ENCODE results near the gene AEBP2.

AEBP2 gene

DNA sequence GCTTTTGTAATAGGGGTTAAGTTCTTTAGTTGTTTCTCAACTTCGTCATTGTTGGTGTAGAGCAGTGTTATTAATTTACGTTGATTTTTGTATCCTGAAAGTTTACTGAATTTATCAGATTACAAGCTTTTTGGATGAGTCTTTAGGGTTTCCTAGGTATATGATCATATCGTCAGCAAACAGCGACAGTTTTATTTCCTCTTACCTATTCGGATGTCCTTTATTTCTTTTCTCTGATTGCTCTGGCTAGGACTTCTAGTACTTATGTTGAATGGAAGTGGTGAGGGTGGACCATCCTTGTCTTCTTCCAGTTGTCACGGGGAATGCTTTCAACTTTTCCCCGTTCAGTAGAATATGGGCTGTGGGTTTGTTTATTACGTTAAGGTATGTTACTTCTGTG, 37.8 kb downstream of the AEBP2 start:
- no peak for DNase-seq (ENCODE audit: low read depth in 1 of 2, low spot score in 1 of 2)
- no peak for TF ChIP-seq JUND (IDR thresholded peaks at IDR 0.05; ENCODE audit: low read depth)
- in situ Hi-C loops (cut with HindIII; ENCODE audit: low pct_unique_long_range_greater_than_20kb, low sequenced_read_pairs) = no loop called here

DNA sequence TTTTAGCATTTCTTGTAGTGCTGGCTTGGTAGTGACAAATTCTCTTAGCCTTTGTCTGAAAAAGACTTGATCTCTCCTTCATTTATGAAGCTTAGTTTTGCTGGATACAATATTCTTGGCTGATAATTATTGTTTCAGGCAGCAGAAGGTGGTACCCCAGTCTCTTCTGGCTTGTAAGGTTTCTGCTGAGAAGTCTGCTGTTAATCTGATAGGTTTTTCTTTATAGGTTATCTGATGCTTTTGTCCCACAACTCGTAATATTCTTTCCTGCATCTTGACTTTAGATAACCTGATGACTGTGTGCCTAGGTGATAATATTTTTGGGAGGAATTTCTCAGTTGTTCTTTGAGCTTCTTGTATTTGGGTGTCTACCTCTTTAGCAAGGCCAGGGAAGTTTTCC, 41.2 kb downstream of the AEBP2 start:
- TF ChIP-seq JUND (IDR thresholded peaks at IDR 0.05; ENCODE audit: low read depth) = no peak
- in situ Hi-C loops (cut with HindIII; ENCODE audit: low pct_unique_long_range_greater_than_20kb, low sequenced_read_pairs) = no loop called here
- DNase-seq (ENCODE audit: low read depth in 1 of 2, low spot score in 1 of 2) = no peak

DNA sequence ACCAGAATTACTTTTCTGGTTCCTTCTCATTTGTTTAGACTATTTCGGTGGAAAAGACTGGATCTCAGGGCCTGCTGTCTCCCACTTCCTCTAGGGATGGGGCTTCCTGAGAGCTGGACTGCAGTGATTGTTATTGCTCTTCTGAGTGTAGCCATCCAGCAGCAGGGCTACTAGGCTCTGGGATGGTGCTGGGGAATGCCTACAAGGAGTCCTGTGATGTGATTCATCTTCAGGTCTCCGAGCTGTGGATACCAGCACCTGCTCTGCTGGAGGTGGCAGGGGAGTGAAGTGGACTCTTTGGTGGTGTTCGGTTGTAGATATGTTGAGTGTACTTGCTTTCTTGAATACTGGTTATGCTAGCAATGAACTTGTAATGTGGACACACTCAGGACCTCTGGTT, 42.7 kb downstream of the AEBP2 start:
- in situ Hi-C loops (cut with HindIII; ENCODE audit: low pct_unique_long_range_greater_than_20kb, low sequenced_read_pairs) = no loop called here
- DNase-seq (ENCODE audit: low read depth in 1 of 2, low spot score in 1 of 2) = no peak
- no peak for TF ChIP-seq JUND (IDR thresholded peaks at IDR 0.05; ENCODE audit: low read depth)

DNA sequence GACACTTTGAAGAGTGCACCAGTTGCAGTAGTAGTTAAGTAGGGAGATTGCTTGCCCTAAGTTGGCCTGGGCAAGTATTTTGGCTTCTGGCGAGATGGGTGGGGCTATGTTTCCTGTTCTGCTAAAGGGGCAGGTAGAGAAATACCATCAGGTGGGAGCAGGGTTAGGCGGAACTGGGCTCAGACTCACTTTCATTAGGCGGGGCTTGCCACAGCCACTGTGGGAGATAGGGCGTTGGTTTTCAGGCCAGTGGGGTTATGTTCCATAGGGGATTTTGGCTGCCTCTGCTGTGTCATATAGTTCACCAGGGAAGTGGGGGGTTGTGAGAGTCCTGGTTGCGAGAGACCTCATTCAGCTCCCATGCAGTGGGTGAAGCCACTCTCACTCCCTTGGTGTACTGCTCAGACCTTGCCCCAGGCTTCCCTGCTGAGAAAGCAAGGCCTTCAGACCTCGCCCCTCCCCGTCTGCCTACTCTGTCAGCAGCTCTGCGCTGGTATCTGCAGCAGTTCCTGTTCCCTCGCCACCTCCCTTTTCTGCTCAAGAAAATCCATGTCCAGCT, 43.3 kb downstream of the AEBP2 start:
- no peak for TF ChIP-seq JUND (IDR thresholded peaks at IDR 0.05; ENCODE audit: low read depth)
- no peak for DNase-seq (ENCODE audit: low read depth in 1 of 2, low spot score in 1 of 2)
- in situ Hi-C loops (cut with HindIII; ENCODE audit: low pct_unique_long_range_greater_than_20kb, low sequenced_read_pairs) = no loop called here

DNA sequence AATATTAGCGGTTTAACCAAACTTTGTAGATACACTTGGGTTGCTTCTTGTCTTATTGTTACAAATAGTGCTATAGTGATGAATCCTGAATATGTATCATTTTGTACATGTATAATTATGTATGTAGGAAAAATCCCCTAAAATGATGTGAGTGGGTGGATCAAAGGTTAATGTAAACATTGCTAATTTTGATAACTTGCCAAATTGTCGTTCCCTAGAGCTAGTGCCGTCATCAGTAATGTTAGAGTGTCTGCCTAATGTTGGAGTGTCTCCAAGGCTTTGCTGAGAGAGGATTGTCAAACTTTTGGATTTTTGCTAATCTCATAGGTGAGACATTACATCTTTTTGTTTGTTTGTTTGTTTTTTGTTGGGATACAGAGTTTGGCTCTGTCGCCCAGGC, 44.4 kb downstream of the AEBP2 start:
- DNase-seq (ENCODE audit: low read depth in 1 of 2, low spot score in 1 of 2) = no peak
- no peak for TF ChIP-seq JUND (IDR thresholded peaks at IDR 0.05; ENCODE audit: low read depth)
- in situ Hi-C loops (cut with HindIII; ENCODE audit: low pct_unique_long_range_greater_than_20kb, low sequenced_read_pairs) = no loop called here

DNA sequence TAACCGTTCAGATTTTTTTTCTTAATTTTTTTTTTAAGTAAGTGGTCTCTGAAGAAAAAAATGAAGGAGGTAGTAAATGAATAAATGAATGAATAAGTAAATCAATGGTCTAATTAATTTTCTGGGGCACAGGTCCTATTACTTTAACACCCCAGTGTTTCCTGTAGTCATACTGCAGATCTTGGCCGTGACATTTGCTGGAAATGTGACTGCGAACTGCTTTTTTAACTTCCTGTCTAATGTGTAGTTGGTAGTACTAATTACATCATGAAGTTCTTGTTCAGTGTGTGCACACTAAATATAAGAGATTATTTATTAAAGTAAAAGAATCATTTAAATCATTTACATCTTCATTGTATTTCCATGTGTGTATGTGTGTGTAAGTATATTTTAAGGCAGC, 45.4 kb downstream of the AEBP2 start:
- no peak for DNase-seq (ENCODE audit: low read depth in 1 of 2, low spot score in 1 of 2)
- no peak for TF ChIP-seq JUND (IDR thresholded peaks at IDR 0.05; ENCODE audit: low read depth)
- in situ Hi-C loops (cut with HindIII; ENCODE audit: low pct_unique_long_range_greater_than_20kb, low sequenced_read_pairs) = no loop called here

DNA sequence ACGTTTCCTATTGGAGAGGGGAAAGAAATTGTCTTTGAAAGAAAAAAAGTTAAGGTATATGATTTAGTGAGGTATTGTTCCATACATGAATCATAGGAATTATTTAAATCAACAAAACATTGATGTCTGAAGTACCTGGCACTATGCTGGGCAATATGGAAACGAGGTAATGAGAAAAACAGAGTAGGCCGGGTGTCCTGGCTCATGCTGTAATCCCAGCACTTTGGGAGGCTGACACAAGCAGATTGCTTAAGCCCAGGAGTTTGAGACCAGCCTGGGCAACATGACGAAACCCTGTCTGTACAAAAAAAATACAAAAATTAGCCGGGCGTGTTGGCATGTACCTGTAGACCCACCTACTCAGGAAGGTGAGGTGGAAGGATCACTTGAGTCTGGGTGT, 45.9 kb downstream of the AEBP2 start:
- no peak for DNase-seq (ENCODE audit: low read depth in 1 of 2, low spot score in 1 of 2)
- no peak for TF ChIP-seq JUND (IDR thresholded peaks at IDR 0.05; ENCODE audit: low read depth)
- in situ Hi-C loops (cut with HindIII; ENCODE audit: low pct_unique_long_range_greater_than_20kb, low sequenced_read_pairs) = no loop called here

DNA sequence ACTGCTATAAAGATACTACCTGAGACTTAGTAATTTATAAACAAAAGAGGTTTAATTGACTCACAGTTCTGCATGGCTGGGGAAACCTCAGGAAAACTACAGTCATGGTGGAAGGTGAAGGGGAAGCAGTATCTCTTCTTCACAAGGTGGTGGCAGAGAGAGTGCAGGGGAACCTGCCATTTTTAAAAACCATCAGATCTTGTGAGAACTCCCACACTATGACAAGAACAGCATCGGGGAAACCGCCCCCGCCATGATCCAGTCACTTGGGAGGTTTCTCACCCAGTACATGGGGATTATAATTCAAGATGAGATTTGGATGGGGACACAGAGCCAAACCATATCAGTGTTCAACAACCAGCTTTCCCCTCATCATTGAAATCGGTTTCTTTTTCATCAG, 49.9 kb downstream of the AEBP2 start:
- TF ChIP-seq JUND (IDR thresholded peaks at IDR 0.05; ENCODE audit: low read depth) = no peak
- in situ Hi-C loops (cut with HindIII; ENCODE audit: low pct_unique_long_range_greater_than_20kb, low sequenced_read_pairs) = no loop called here
- DNase-seq (ENCODE audit: low read depth in 1 of 2, low spot score in 1 of 2) = no peak

DNA sequence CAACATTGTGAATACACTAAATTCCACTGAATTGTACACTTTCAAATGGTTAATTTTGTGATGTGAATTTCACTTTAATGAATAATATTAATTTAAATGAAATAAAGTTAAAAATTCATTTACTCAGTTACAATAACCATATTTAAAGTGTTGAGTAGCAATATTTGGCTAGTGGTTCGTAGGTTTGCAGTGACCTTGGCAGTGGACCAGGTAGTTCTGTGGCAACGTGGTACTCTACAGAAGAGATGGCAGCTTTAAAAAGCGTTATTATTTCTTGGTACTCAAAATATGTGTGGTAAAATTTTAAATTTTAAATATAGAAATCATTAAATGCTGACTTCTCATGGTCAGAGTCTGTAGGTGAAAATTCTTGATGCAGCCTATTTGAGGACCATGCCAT, 51.6 kb downstream of the AEBP2 start:
- no peak for DNase-seq (ENCODE audit: low read depth in 1 of 2, low spot score in 1 of 2)
- TF ChIP-seq JUND (IDR thresholded peaks at IDR 0.05; ENCODE audit: low read depth) = no peak
- in situ Hi-C loops (cut with HindIII; ENCODE audit: low pct_unique_long_range_greater_than_20kb, low sequenced_read_pairs) = no loop called here

DNA sequence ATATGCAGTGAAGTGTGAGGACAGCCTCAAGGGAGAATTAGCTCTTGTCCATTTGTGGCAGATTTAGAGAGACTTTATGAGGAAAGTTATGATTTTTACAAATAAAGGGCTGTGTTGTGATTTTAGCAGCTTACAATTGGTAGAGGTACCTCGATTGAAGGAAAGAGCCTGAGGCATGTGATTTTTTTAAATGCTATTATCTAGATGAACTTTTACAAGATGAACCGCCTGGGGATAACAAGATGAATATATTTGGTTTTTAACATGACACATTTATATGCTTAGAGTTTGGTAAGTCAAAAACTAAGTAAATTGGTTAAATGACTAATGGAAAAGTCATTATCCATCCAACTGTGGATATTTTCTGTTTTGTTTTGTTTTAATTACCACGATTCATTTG, 52.6 kb downstream of the AEBP2 start:
- in situ Hi-C loops (cut with HindIII; ENCODE audit: low pct_unique_long_range_greater_than_20kb, low sequenced_read_pairs) = no loop called here
- no peak for DNase-seq (ENCODE audit: low read depth in 1 of 2, low spot score in 1 of 2)

DNA sequence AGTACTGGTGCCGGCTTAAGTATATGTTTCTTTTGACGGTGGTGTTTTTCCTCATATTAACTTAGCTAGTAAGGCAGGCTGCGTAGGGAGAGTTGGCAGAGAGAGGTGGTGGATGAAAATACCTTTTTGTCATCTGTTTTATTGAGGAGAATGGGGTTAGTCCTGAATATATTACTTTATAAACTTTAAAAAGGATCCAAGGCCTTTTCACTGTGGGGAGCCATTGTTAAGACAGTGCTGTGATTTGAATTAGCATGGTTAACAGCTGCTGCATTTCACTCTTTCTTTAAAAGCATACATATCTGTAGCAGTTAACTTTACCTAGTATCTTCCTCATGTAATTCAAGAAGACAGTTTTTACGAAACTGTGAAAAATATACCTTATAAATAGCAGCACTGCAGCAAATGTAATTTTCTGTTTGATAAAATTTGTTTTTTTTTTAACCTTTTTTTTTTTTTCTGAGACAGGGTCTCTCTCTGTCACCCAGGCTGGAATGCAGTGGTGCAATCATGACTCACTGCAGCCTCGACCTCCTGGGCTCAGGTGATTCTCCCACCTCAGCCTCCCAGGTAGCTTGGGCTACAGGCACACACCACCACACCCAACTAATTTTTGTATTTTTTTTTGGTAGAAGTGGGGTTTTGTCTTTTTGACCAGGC, 57.1 kb downstream of the AEBP2 start:
- in situ Hi-C loops (cut with HindIII; ENCODE audit: low pct_unique_long_range_greater_than_20kb, low sequenced_read_pairs) = no loop called here
- TF ChIP-seq JUND (IDR thresholded peaks at IDR 0.05; ENCODE audit: low read depth) = no peak
- DNase-seq (ENCODE audit: low read depth in 1 of 2, low spot score in 1 of 2) = no peak

More for the DNA sequence above, 52.6 kb downstream of the AEBP2 start:
- no peak for TF ChIP-seq JUND (IDR thresholded peaks at IDR 0.05; ENCODE audit: low read depth)

DNA sequence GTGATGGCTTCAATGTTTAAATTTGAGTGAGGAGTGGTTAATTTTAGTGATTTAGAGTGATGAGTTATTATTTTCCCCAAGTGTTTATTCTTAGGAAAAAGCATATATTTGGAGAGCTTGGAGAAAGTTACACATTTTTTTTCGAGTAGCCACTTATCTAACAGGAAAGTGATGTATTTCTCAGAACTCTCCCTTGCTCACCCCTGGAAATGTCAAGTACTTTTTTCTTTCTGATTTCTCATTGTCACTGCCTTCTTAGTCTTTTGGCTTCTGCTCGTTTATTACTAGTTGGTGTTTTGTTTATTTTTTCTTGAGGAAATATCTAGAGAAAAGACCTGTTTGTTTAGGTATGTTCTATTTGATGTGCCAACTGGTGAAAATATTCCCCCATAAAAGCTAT, 58.8 kb downstream of the AEBP2 start:
- DNase-seq (ENCODE audit: low read depth in 1 of 2, low spot score in 1 of 2) = no peak
- in situ Hi-C loops (cut with HindIII; ENCODE audit: low pct_unique_long_range_greater_than_20kb, low sequenced_read_pairs) = no loop called here
- no peak for TF ChIP-seq JUND (IDR thresholded peaks at IDR 0.05; ENCODE audit: low read depth)

DNA sequence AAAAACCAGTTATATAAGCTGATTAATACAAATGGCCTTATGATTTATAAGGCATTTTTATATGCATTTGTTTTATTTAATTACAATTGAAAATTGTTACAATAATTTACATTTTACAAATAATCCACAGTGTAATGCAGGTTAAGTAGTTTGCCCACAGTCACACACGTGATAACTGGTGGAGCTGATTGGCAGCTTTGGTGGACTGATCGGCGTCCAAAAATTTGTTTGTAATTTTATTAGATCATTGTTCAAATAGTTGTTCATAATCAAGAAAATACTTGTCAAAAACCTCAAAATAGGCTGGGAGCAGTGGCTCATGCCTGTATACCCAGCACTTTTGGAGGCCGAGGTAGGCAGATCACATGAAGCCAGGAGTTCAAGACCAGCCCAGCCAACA, 59.7 kb downstream of the AEBP2 start:
- TF ChIP-seq JUND (IDR thresholded peaks at IDR 0.05; ENCODE audit: low read depth) = no peak
- in situ Hi-C loops (cut with HindIII; ENCODE audit: low pct_unique_long_range_greater_than_20kb, low sequenced_read_pairs) = no loop called here
- no peak for DNase-seq (ENCODE audit: low read depth in 1 of 2, low spot score in 1 of 2)

DNA sequence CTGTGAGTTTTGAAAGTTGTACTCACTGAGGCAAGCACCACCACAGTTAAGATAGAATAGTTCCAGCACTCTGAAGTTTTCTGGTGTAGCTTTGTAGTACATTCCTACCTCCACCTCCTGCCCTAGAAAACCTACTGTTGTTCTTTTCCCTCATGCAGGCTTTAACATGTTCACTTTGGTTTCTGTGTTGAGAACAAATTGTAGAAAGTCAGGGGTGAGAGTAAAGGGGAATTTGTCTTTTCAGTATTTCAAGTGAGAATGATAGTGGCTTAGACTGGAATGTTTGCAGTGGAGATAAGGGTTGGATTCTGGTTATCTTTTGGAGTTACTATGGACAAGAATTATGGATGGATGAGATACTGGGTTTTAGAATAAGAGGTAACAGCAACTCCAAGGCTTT, 67.2 kb downstream of the AEBP2 start:
- no peak for TF ChIP-seq JUND (IDR thresholded peaks at IDR 0.05; ENCODE audit: low read depth)
- in situ Hi-C loops (cut with HindIII; ENCODE audit: low pct_unique_long_range_greater_than_20kb, low sequenced_read_pairs) = no loop called here
- no peak for DNase-seq (ENCODE audit: low read depth in 1 of 2, low spot score in 1 of 2)

Data from T47D (cell line).